Mesothelial cell of epicardium (in vitro differentiated cells): ENCODE data around the gene UMPS. TPM values are rescaled to one million over a fixed set of nuclear protein-coding genes. Genes with fewer than 3 reads are reported as not detected.

ENCODE experiments used
- DNase-seq, 2 experiments: peaks; one replicate each; pipeline ENCODE4 v3.0.0; 2021; ENCODE audit warnings: low spot score in 2 of 2; ENCODE audit not compliant: unreplicated experiment in 2 of 2
- H3K27ac Mint-ChIP-seq: 2 replicates; pipeline ENCODE4 v1.8.0; 2021; ENCODE audit warnings: mixed read lengths
- H3K27me3 Mint-ChIP-seq: 2 replicates; pipeline ENCODE4 v1.8.0; 2021; ENCODE audit warnings: low read depth, mixed read lengths
- H3K36me3 Mint-ChIP-seq: 2 replicates; pipeline ENCODE4 v1.8.0; 2021; ENCODE audit warnings: mixed read lengths
- H3K4me1 Mint-ChIP-seq: 2 replicates; pipeline ENCODE4 v1.8.0; 2021; ENCODE audit warnings: mixed read lengths
- H3K4me3 Mint-ChIP-seq: 2 replicates; pipeline ENCODE4 v1.8.0; 2021; ENCODE audit warnings: mild to moderate bottlenecking, moderate library complexity, mixed read lengths
- H3K9me3 Mint-ChIP-seq: 2 replicates; pipeline ENCODE4 v1.8.0; 2021; ENCODE audit warnings: mixed read lengths
- CTCF ChIP-seq: fragments of 200-600 bp; sonication (generic); IDR thresholded peaks from one replicate; pipeline ENCODE4 v1.5.0; 2021; ENCODE audit warnings: antibody characterized with exemption; ENCODE audit not compliant: unreplicated experiment
- total RNA-seq: library from RNA; stranded (reverse); gene quantifications from 3 replicates; pipeline ENCODE4 v1.2.1, GENCODE V29; 2021

Gene UMPS
- total RNA-seq, 1 donor from 2014 or later = 37.3 TPM

GRCh38 chr3:124791142-124791541, 60.9 kb downstream of the UMPS start:
- peaks cover 12% of the 10 kb centered on the region for H3K4me1 Mint-ChIP-seq
- no peaks in the 10 kb centered on the region for H3K27me3 Mint-ChIP-seq
- DNase-seq = no peak
- H3K9me3 Mint-ChIP-seq = no peaks in the 10 kb centered on the region
- H3K36me3 Mint-ChIP-seq = peaks cover 2% of the 10 kb centered on the region
- no peak overlapping the region for H3K4me3 Mint-ChIP-seq
- H3K27ac Mint-ChIP-seq = no peak overlapping the region
- TF ChIP-seq CTCF = no peak

- Mint-ChIP-seq H3K27me3 (no peaks in the 10 kb centered on the region), H3K4me3 (no peak overlapping the region), H3K9me3 (no peaks in the 10 kb centered on the region), H3K27ac (no peak overlapping the region), H3K4me1 (peaks cover 8% of the 10 kb centered on the region), H3K36me3 (peaks cover 2% of the 10 kb centered on the region)
- DNase-seq = no peak
- TF ChIP-seq CTCF = no peak
These were observed 61.4 kb downstream of the UMPS start for GRCh38 chr3:124791639-124792151.

DNA sequence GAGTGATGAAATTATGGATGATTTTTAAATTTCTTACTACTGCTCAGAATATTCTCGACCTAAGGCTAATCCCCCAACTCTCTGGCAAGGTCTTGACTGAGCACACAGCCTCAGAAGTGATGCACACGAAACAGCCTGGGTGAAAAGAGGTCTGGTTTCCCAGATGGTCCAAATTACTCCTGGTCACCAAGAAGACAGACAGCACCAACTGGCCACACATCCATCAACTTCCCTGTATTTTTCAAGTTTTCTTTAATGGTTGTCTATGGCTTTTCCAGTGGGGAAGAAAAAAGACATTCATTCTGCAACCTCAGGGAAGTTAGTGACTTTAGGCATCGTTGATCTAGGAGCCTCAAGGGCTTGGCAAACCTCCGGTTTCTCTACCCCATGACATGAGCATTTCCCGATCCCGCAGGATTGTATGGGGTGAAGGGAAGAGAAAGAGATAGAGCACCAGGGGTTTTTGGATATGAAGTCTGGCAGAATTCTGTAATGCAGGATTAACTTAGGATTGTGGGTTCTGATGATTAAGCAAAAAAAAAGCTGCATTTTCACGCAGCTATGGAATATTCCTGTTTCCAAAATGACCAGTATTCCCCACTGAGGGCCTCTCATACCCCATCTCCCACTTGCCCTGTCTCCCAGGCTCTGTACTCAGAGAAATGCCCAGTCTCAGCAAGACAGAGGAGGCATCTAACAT, 62.2 kb downstream of the UMPS start:
- H3K4me3 Mint-ChIP-seq = no peak overlapping the region
- no peaks in the 10 kb centered on the region for H3K9me3 Mint-ChIP-seq
- no peaks in the 10 kb centered on the region for H3K27me3 Mint-ChIP-seq
- H3K4me1 Mint-ChIP-seq = no peaks in the 10 kb centered on the region
- H3K27ac Mint-ChIP-seq = peak overlapping the region; percentile 44
- DNase-seq = no peak
- H3K36me3 Mint-ChIP-seq = peaks cover 7% of the 10 kb centered on the region
- TF ChIP-seq CTCF = no peak

DNA sequence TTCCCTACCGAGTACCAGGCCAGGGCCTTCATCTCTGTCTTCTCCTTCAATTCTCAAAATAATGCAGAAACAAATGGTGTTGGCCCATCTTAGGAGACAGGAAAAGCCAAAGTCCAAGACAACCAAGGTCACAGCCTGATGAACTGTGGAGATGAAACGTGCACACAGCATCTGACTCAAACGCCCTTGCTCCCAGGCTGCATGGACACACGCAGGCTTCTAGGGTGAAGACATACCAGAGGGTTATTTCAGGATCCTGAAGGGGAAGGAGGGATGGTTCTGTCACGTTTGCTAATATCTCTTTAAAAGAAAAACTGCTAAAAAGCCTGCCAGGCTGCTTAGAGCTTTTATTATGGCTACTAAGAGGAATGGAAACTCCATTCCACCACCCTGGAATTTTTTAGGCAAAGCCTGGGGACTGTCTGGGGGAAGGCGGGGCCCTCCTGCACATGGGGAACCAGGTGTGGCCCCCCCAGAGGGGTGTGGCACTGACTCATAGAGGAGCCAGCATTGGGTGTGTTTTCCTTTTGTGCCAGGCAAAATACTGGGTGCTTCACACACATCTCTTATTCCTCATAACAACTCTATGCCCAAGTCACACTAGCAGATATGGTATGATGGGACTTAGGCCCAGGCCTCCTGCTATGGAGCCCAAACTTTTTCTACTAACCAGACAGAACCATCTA, 62.9 kb downstream of the UMPS start:
- DNase-seq = no peak
- Mint-ChIP-seq H3K27ac (no peak overlapping the region), H3K9me3 (no peaks in the 10 kb centered on the region), H3K27me3 (no peaks in the 10 kb centered on the region), H3K4me3 (no peak overlapping the region), H3K4me1 (no peaks in the 10 kb centered on the region), H3K36me3 (peaks cover 7% of the 10 kb centered on the region)
- no peak for TF ChIP-seq CTCF

DNA sequence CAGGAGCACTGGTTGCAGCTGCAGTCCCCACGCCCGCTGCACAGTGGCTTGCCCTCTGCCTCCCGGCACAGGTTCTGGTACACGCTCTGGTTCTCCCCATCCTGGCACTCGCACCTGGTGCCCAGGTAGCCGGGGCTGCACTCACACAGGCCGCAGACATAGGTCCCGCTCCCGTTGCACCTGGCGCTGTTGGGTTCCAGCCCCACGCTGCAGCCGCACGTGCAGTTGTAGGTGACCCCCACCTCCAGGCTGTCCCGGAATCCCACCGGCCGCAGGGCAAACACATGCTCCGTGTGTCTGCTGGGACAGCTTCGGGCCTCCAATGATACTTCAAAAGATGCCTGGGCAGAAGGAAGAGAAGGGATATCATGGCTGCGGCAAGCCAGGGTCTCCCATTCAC, 66.2 kb downstream of the UMPS start:
- no peak overlapping the region for H3K27ac Mint-ChIP-seq
- DNase-seq = no peak
- no peaks in the 10 kb centered on the region for H3K27me3 Mint-ChIP-seq
- TF ChIP-seq CTCF = no peak
- peaks cover 7% of the 10 kb centered on the region for H3K36me3 Mint-ChIP-seq
- H3K9me3 Mint-ChIP-seq = no peaks in the 10 kb centered on the region
- H3K4me1 Mint-ChIP-seq = peaks cover 15% of the 10 kb centered on the region
- H3K4me3 Mint-ChIP-seq = no peak overlapping the region
